ENCODE data around the gene THAP6.
A peak's percentile ranks its signal among the peaks of the same experiment; 100 is the strongest.

The THAP6 gene

GRCh38 chr4:75514131-75514948 is at the start of gene THAP6, which contains the start of gene RCHY1:
Gene THAP6 (plus strand): TSS chr4:75514473. CDS start chr4:75515453, 980 bp downstream.
Gene RCHY1 (minus strand): TSS chr4:75514403. CDS start chr4:75514286, 117 bp downstream.
- TF ChIP-seq CTCF (IDR thresholded peaks at IDR 0.05; ENCODE audit: extremely low read depth, missing control alignments), result no peak
- DNase-seq (ENCODE audit: low spot score), result peak; percentile 79

- TF ChIP-seq CTCF (IDR thresholded peaks at IDR 0.05; ENCODE audit: extremely low read depth, missing control alignments), result no peak
Measured at GRCh38 chr4:75469896-75470295, 44.4 kb upstream of the THAP6 start.

GRCh38 chr4:75470738-75471137 is 43.5 kb upstream of the THAP6 start:
- DNase-seq (ENCODE audit: low spot score), result no peak
- no peak for TF ChIP-seq CTCF (IDR thresholded peaks at IDR 0.05; ENCODE audit: extremely low read depth, missing control alignments)

More at GRCh38 chr4:75469896-75470295, 44.4 kb upstream of the THAP6 start:
- no peak for DNase-seq (ENCODE audit: low spot score)

- no peak for TF ChIP-seq CTCF (IDR thresholded peaks at IDR 0.05; ENCODE audit: extremely low read depth, missing control alignments)
- DNase-seq (ENCODE audit: low spot score), result no peak
Measured at GRCh38 chr4:75477201-75477600, 37.1 kb upstream of the THAP6 start.

GRCh38 chr4:75484190-75484589 is 30.1 kb upstream of the THAP6 start:
- no peak for TF ChIP-seq CTCF (IDR thresholded peaks at IDR 0.05; ENCODE audit: extremely low read depth, missing control alignments)
- no peak for DNase-seq (ENCODE audit: low spot score)

- TF ChIP-seq CTCF (IDR thresholded peaks at IDR 0.05; ENCODE audit: extremely low read depth, missing control alignments), result no peak
- no peak for DNase-seq (ENCODE audit: low spot score)
Measured at GRCh38 chr4:75490155-75490554, 24.1 kb upstream of the THAP6 start.

- DNase-seq (ENCODE audit: low spot score), result no peak
- TF ChIP-seq CTCF (IDR thresholded peaks at IDR 0.05; ENCODE audit: extremely low read depth, missing control alignments), result no peak
Measured at GRCh38 chr4:75494563-75494962, 19.7 kb upstream of the THAP6 start.
